Trophoblast cell (in vitro differentiated cells and primary cell): ENCODE measurements around the gene TSPAN9.

ENCODE experiments used
- DNase-seq, 2 donors: peaks; one replicate each; pipeline ENCODE4 v3.0.0-alpha.2; 2016
- H2AFZ ChIP-seq: 2 replicates; pipeline ENCODE4 v1.6.1; 2013; ENCODE audit warnings: low read length, moderate library complexity, mild to moderate bottlenecking; ENCODE audit not compliant: insufficient read depth, poor library complexity
- H2AK5ac ChIP-seq: 2 replicates; pipeline ENCODE4 v1.6.1; 2013; ENCODE audit warnings: mild to moderate bottlenecking, low read length
- H2BK120ac ChIP-seq: 2 replicates; pipeline ENCODE4 v1.6.1; 2013; ENCODE audit warnings: low read length, mild to moderate bottlenecking, moderate library complexity; ENCODE audit not compliant: insufficient read depth, poor library complexity
- H2BK12ac ChIP-seq: 2 replicates; pipeline ENCODE4 v1.6.1; 2013; ENCODE audit warnings: mild to moderate bottlenecking, low read length, moderate library complexity
- H2BK5ac ChIP-seq: 2 replicates; pipeline ENCODE4 v1.6.1; 2013; ENCODE audit warnings: low read length, low read depth, moderate library complexity, mild to moderate bottlenecking; ENCODE audit not compliant: poor library complexity
- H3K14ac ChIP-seq: 2 replicates; pipeline ENCODE4 v1.6.1; 2013; ENCODE audit warnings: mild to moderate bottlenecking, low read length
- H3K18ac ChIP-seq: 2 replicates; pipeline ENCODE4 v1.6.1; 2013; ENCODE audit warnings: mild to moderate bottlenecking, low read length
- H3K23ac ChIP-seq: 2 replicates; pipeline ENCODE4 v1.6.1; 2013; ENCODE audit warnings: low read length
- H3K27ac ChIP-seq: 2 replicates; pipeline ENCODE4 v1.5.1; 2013; ENCODE audit warnings: low read depth, mild to moderate bottlenecking, inconsistent platforms, low read length, moderate library complexity
- H3K27me3 ChIP-seq: 2 replicates; pipeline ENCODE4 v1.6.1; 2013; ENCODE audit warnings: inconsistent platforms, mild to moderate bottlenecking, low read length, moderate library complexity; ENCODE audit not compliant: insufficient read depth
- H3K36me3 ChIP-seq, 2 experiments: 1 replicate in 1 of 2; 2 replicates in 1 of 2; pipeline ENCODE4 v1.6.1; 2013; ENCODE audit warnings: low read length in 2 of 2, mild to moderate bottlenecking in 2 of 2, moderate library complexity in 1 of 2; ENCODE audit not compliant: insufficient read depth in 2 of 2, control insufficient read depth in 1 of 2
- H3K4ac ChIP-seq: 2 replicates; pipeline ENCODE4 v1.6.1; 2013; ENCODE audit warnings: low read depth, mild to moderate bottlenecking, low read length, moderate library complexity
- H3K4me1 ChIP-seq, 2 experiments: 1 replicate in 1 of 2; 2 replicates in 1 of 2; pipeline ENCODE4 v1.6.1; 2013; ENCODE audit warnings: low read length in 2 of 2, mild to moderate bottlenecking in 2 of 2, moderate library complexity in 1 of 2; ENCODE audit not compliant: insufficient read depth in 2 of 2, control insufficient read depth in 1 of 2
- H3K4me2 ChIP-seq: 2 replicates; pipeline ENCODE4 v1.6.1; 2013; ENCODE audit warnings: inconsistent platforms, mild to moderate bottlenecking, low read length, moderate library complexity
- H3K4me3 ChIP-seq: 2 replicates; pipeline ENCODE4 v1.5.1; 2013; ENCODE audit warnings: mild to moderate bottlenecking, low read depth, low read length, inconsistent platforms
- H3K79me1 ChIP-seq: one replicate; pipeline ENCODE4 v1.6.1; 2013; ENCODE audit warnings: low read length
- H3K79me2 ChIP-seq: 2 replicates; pipeline ENCODE4 v1.6.1; 2013; ENCODE audit warnings: low read length, mild to moderate bottlenecking; ENCODE audit not compliant: control insufficient read depth, insufficient read depth, poor library complexity
- H3K9ac ChIP-seq: 2 replicates; pipeline ENCODE4 v1.6.1; 2013; ENCODE audit warnings: mild to moderate bottlenecking, low read length
- H3K9me3 ChIP-seq: 2 replicates; pipeline ENCODE4 v1.6.1; 2013; ENCODE audit warnings: low read depth, mild to moderate bottlenecking, control low read depth, inconsistent platforms, low read length; ENCODE audit not compliant: insufficient read depth
- H4K12ac ChIP-seq: 2 replicates; pipeline ENCODE4 v1.6.1; 2013; ENCODE audit warnings: low read depth, mild to moderate bottlenecking, low read length, moderate library complexity
- H4K8ac ChIP-seq: 2 replicates; pipeline ENCODE4 v1.6.1; 2013; ENCODE audit warnings: low read depth, mild to moderate bottlenecking, low read length, moderate library complexity
- H4K91ac ChIP-seq: one replicate; pipeline ENCODE4 v1.6.1; 2013; ENCODE audit warnings: low read depth, mild to moderate bottlenecking, low read length, moderate library complexity
- WGBS: extraction: QIAGEN DNeasy Blood & Tissue Kit; methylation state at CpG from one replicate; pipeline ENCODE4 v1.1.7; 2013; ENCODE audit warnings: missing lambda C conversion rate; ENCODE audit not compliant: insufficient read length, insufficient coverage; ENCODE audit errors: extremely low coverage; 5-methylcytosine and 5-hydroxymethylcytosine counted together

TSPAN9 gene

DNA sequence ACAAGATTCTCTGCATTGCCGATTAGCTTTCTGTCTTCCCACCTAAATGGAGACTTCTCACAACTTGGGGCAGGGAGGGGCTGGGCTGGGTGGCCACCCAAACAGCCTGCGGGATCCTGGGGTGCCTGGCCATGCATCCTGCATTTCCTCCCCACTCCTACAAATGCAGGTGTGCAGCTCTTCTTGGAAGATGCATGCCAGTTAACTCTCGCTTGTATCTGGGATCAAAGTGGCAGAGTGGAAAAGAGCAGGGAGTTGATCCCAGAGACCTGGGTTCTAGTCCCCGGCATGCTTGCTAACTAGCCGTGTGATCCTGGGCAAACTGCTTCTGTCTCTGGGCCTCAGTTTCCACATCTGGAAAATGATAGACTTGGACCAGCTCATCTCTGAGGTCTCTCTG lies 136.6 kb downstream of the TSPAN9 start:
- no peak overlapping the region for H3K4me2 ChIP-seq
- no peaks in the 10 kb centered on the region for H3K79me2 ChIP-seq
- no peak overlapping the region for H3K4ac ChIP-seq
- H3K79me1 ChIP-seq, result no peaks in the 10 kb centered on the region
- no peak overlapping the region for H4K8ac ChIP-seq
- H3K9me3 ChIP-seq, result peaks cover 3% of the 10 kb centered on the region
- H2BK120ac ChIP-seq, result no peak overlapping the region
- H3K27me3 ChIP-seq, result no peaks in the 10 kb centered on the region
- no peak overlapping the region for H2AFZ ChIP-seq
- H2BK5ac ChIP-seq, result no peak overlapping the region
- no peak for DNase-seq
- no peak overlapping the region for H2AK5ac ChIP-seq
- no peak overlapping the region for H3K4me3 ChIP-seq
- WGBS, result no CpG with 5 or more reads among the region's 5 CpGs
- no peak overlapping the region for H3K23ac ChIP-seq
- no peak overlapping the region for H4K91ac ChIP-seq
- no peak overlapping the region for H3K14ac ChIP-seq
- H3K4me1 ChIP-seq, result peaks cover 4 to 10% of the 10 kb centered on the region in 2 experiments
- H3K36me3 ChIP-seq, result peaks cover 0 to 7% of the 10 kb centered on the region in 2 experiments
- H4K12ac ChIP-seq, result no peak overlapping the region
- H2BK12ac ChIP-seq, result no peak overlapping the region
- H3K9ac ChIP-seq, result no peak overlapping the region
- no peak overlapping the region for H3K18ac ChIP-seq
- no peak overlapping the region for H3K27ac ChIP-seq

GRCh38 chr12:3214526-3215365 lies 137.6 kb downstream of the TSPAN9 start:
- no peak overlapping the region for H3K4ac ChIP-seq
- no peak overlapping the region for H2BK5ac ChIP-seq
- H2AFZ ChIP-seq, result no peak overlapping the region
- no peak overlapping the region for H4K8ac ChIP-seq
- peaks cover 0 to 7% of the 10 kb centered on the region in 2 experiments for H3K36me3 ChIP-seq
- no peak overlapping the region for H3K4me3 ChIP-seq
- no peak overlapping the region for H3K4me2 ChIP-seq
- H2BK12ac ChIP-seq, result no peak overlapping the region
- H3K14ac ChIP-seq, result no peak overlapping the region
- no peak overlapping the region for H4K12ac ChIP-seq
- WGBS, result no CpG with 5 or more reads among the region's 20 CpGs
- H3K18ac ChIP-seq, result no peak overlapping the region
- no peak for DNase-seq
- H3K23ac ChIP-seq, result no peak overlapping the region
- peaks cover 4 to 10% of the 10 kb centered on the region in 2 experiments for H3K4me1 ChIP-seq
- H4K91ac ChIP-seq, result no peak overlapping the region
- H3K27me3 ChIP-seq, result no peaks in the 10 kb centered on the region
- peaks cover 3% of the 10 kb centered on the region for H3K9me3 ChIP-seq
- no peak overlapping the region for H3K9ac ChIP-seq
- H3K79me2 ChIP-seq, result no peaks in the 10 kb centered on the region
- no peaks in the 10 kb centered on the region for H3K79me1 ChIP-seq
- no peak overlapping the region for H3K27ac ChIP-seq
- no peak overlapping the region for H2AK5ac ChIP-seq
- H2BK120ac ChIP-seq, result no peak overlapping the region

- H3K27ac ChIP-seq, result no peak overlapping the region
- peaks cover 0 to 7% of the 10 kb centered on the region in 2 experiments for H3K36me3 ChIP-seq
- H3K18ac ChIP-seq, result no peak overlapping the region
- no peak overlapping the region for H3K14ac ChIP-seq
- no peak overlapping the region for H2BK12ac ChIP-seq
- DNase-seq, result no peak
- H3K9me3 ChIP-seq, result peaks cover 3% of the 10 kb centered on the region
- no peak overlapping the region for H2AK5ac ChIP-seq
- no peaks in the 10 kb centered on the region for H3K79me2 ChIP-seq
- H2AFZ ChIP-seq, result no peak overlapping the region
- H2BK120ac ChIP-seq, result no peak overlapping the region
- no peak overlapping the region for H4K8ac ChIP-seq
- no peaks in the 10 kb centered on the region for H3K27me3 ChIP-seq
- no CpG with 5 or more reads among the region's 13 CpGs for WGBS
- H4K91ac ChIP-seq, result no peak overlapping the region
- H3K23ac ChIP-seq, result no peak overlapping the region
- no peak overlapping the region for H3K4me3 ChIP-seq
- H2BK5ac ChIP-seq, result no peak overlapping the region
- H3K4ac ChIP-seq, result no peak overlapping the region
- no peak overlapping the region for H4K12ac ChIP-seq
- no peaks in the 10 kb centered on the region for H3K79me1 ChIP-seq
- H3K9ac ChIP-seq, result no peak overlapping the region
- H3K4me1 ChIP-seq, result peaks cover 4 to 10% of the 10 kb centered on the region in 2 experiments
- no peak overlapping the region for H3K4me2 ChIP-seq
Measured at GRCh38 chr12:3215410-3215975, 138.3 kb downstream of the TSPAN9 start.

DNA sequence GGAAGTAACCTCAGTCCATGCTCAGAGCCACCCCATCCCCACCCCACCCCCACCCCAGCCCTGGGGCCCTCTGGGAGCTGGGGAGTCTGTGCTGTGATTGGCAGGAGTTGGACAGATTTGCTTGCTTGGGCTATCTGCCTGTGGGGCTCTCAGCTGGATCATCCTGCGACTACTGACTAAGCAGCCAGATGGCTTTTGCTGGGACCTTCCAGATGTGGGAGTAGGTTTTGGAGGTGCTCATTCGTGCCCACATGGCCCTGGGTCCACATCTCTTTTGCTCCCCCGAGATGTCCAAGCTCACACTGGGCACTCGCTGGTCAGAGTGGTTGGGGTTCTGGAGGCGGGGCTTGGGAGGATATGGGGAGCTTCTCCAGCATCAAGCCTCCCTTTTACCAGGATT lies 138.9 kb downstream of the TSPAN9 start:
- Histone ChIP-seq H2BK5ac (no peak overlapping the region), H3K4me3 (no peak overlapping the region), H2AFZ (no peak overlapping the region), H3K4ac (no peak overlapping the region), H3K4me1 (peaks cover 4 to 10% of the 10 kb centered on the region in 2 experiments), H3K23ac (no peak overlapping the region), H2BK12ac (no peak overlapping the region), H4K12ac (no peak overlapping the region), H3K36me3 (peaks cover 0 to 7% of the 10 kb centered on the region in 2 experiments), H3K18ac (no peak overlapping the region), H3K27ac (no peak overlapping the region), H3K4me2 (no peak overlapping the region), H2BK120ac (no peak overlapping the region), H3K79me2 (no peaks in the 10 kb centered on the region), H3K79me1 (no peaks in the 10 kb centered on the region), H4K8ac (no peak overlapping the region), H2AK5ac (no peak overlapping the region), H3K14ac (no peak overlapping the region), H4K91ac (no peak overlapping the region), H3K9me3 (peaks cover 3% of the 10 kb centered on the region), H3K27me3 (no peaks in the 10 kb centered on the region), H3K9ac (no peak overlapping the region)
- DNase-seq, result no peak
- WGBS, result no CpG with 5 or more reads among the region's 5 CpGs
